Mucosa of gallbladder (tissue), 1 donor: ENCODE results near the gene HS3ST4. TPM values are rescaled to one million over a fixed set of nuclear protein-coding genes. Genes with fewer than 3 reads are reported as not detected.

Experiments used
- DNase-seq: peaks from one replicate; pipeline ENCODE4 v3.0.0-alpha.2; 2020; ENCODE audit warnings: low spot score
- total RNA-seq: library from RNA; stranded (reverse); gene quantifications from one replicate; pipeline ENCODE4 v1.2.1, GENCODE V29; 2021
- donor health status: DM: no; HTN: no; CAD: no.

The HS3ST4 gene
- 0.12 TPM for total RNA-seq

DNA sequence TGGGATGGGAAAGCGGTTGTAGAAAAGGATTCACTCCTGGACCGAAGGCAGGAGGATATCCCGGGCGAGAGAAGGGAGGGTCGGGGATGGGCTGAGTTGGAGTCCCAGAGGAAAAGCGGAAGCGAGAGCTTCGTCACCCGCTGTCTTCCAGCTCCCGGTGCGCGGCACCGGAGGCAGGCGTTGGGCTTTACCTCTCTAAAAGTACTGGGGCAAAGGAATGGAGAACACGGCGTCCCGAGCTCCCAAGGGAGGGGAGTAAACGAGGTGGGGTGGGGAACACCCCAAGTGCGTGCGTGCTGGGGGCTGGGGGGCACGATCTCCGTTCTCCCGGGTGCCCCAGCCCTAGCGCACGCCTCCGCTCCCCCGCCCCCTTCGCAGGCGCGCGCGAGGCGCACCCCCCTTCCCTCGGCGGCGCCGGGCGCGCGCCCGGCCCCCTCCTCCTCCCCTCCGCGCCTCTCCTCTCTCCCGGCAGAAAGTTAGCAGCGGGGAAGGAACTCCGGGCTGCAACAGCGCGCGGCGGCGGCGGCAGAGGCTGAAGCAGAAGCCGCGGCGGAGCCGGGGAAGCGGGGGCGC is at the start of gene HS3ST4:
TSS of gene HS3ST4 (plus strand) at position 441 of the 573 bp plus-strand sequence.
- DNase-seq = no peak

DNA sequence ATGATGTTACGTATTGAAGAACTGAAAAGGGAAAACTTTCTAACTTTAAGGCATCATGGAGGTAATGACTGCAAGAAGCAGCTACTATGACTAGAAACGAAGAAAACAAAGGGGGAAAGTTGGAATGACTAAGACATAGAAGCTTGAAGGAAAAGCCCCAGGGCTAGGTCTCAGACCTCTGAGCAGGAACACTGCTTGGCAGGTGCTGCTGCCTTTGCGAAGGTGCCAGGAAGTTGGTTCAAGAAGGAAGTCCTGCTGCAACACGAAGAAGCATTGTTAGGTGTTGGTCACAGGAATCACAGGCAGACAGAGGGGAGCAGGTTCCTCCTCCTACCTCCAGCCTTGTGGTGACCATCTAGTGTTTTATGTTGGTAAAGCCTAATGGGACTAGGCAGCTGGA is 48.1 kb upstream of the HS3ST4 start:
- no peak for DNase-seq

DNA sequence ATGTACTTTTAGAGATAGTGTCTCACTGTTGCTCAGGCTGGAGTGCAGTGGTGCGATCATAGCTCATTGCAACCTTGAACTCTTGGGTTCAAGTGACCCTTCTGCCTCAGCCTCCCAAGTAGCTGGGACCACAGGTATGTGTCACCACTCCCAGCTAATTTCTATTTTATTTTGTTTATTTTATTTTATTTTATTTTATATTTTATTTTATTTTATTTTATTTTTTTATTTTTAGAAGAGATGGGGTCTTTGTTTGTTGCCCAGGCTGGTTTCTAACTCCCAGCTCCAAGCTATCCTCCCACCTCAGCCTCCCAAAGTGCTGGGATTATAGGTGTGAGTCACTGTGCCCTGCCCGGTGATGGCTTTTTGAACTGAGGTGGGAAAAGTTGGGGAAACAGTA is 35.1 kb upstream of the HS3ST4 start:
- no peak for DNase-seq

DNA sequence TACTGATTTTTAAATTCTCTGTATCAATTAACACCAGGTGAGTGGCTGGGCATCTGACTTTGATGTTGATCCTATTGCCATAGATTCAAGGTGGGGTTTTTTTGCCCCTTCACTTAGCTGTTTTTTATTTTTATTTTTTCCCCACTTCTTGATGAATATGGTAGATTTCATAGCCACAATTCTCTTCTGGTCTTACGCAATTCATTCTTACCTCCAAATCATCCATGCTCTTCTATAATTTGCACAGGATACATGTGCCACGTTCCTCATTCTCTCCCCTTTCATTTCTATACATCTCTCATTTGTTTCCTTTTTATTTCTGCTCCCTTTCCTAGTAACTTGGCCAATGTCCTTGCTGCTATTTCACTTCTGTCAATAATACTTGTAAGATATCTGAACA is 14.9 kb upstream of the HS3ST4 start:
- DNase-seq = no peak

DNA sequence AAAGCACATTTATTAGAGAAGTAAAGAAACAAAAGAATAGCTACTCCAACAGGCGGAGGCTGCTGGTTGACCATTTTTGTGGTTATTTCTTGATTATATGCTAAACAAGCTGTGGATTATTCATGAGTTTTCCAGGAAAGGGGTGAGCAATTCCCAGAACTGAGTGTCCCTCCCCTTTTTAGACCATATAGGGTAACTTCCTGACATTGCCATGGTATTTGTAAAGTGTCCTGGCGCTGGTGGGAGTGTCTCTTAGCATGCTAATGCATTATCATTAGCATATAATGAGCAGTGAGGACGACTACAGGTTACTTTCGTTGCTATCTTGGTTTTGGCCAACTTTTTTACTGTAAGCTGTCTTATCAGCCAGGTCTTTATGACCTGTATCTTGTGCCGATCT is 12.2 kb upstream of the HS3ST4 start:
- DNase-seq = no peak

DNA sequence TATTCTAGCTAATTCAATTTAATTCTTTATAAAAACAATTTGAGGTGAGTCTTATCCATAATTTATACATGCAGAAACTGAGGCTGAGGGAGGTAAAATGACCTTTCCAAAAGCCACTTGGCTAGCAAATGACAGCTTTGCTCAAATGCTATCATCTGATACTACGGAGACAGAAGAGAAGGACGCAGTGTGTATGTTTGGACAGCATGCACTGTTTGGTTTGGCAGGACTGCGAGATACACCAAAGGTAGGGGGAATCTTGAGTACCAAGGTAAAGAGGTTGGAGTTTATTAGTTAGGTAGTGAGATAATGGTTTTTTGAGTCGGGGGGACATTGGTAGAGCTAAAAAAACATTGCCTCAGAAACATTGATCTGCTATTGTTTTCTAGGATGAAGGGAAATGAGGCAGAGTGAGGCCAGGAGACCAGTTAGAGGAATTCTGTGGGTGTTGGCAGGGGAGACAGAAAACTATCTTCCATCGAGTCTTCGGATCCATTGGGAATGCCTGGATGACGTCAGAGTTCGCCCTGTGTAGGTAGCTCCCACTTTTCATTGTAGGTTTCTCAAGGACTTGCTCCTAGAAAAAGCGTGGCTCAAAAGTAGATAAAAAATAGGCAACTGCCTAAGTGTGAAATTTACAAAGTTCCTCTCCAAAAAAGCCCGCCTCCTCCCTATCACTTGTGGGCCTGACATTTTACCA is 2.5 kb upstream of the HS3ST4 start:
- DNase-seq = no peak

DNA sequence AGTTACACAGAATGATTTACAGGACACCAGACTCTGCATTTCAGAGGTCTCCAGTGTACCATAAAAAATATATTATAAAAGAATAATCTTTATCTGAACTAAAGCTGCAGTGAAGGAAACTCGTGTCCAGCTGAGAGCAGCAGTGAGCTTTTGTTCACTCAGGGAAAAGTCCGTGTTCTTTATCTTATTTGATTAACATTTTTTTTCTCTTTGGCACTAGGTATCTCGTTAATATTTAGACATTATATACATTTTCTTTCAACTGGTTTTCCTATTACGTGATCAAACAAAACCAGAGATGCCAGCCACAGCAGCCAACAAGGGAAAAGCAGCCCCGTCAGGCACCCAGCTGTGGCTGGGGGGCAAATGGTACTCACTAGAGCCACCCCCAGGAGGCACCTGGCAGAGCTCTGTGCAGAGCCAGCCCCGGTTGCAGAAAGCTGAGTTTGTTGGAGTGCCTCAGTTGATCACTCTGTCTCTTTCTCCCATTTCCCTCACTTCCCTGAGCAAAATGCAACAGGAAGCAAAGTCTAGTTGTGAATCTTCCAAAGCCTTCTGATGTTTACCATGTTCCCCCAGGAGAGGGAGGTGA is 1.1 kb upstream of the HS3ST4 start:
- no peak for DNase-seq

DNA sequence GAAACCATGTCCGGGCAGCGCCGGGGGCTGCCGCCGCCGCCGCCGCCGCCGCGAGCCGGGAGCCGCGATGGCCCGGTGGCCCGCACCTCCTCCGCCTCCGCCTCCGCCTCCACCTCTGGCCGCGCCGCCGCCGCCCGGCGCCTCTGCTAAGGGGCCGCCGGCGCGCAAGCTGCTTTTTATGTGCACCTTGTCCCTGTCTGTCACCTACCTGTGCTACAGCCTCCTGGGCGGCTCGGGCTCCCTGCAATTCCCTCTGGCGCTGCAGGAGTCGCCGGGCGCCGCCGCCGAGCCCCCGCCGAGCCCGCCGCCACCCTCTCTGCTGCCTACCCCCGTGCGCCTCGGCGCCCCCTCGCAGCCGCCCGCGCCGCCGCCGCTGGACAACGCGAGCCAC is 587 bp downstream of the HS3ST4 start:
- DNase-seq = no peak

DNA sequence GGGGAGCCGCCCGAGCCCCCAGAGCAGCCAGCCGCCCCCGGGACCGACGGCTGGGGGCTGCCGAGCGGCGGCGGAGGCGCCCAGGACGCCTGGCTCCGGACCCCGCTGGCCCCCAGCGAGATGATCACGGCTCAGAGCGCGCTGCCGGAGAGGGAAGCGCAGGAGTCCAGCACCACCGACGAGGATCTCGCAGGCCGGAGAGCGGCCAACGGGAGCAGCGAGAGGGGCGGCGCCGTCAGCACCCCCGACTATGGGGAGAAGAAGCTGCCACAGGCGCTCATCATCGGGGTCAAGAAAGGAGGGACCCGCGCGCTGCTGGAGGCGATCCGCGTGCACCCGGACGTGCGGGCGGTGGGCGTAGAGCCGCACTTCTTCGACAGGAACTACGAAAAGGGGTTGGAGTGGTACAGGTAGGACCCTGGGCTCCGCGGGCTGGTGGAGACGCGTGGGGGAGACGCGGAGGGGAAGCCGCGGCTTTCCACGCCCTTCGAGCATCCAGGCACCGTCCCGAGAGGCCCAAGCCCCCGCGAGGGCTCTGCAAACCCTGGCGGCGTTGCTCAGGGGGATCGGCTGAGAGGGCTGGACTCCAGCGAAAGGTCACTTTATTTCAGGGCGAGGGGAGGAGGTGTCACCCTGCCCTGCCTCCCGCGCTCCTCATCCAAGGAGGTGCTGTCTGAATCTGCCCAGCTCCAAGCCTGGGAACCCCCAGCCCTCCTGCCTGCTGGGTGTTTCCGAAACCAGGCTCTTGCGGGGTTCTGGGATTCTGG is 1.2 kb downstream of the HS3ST4 start:
- DNase-seq = no peak

DNA sequence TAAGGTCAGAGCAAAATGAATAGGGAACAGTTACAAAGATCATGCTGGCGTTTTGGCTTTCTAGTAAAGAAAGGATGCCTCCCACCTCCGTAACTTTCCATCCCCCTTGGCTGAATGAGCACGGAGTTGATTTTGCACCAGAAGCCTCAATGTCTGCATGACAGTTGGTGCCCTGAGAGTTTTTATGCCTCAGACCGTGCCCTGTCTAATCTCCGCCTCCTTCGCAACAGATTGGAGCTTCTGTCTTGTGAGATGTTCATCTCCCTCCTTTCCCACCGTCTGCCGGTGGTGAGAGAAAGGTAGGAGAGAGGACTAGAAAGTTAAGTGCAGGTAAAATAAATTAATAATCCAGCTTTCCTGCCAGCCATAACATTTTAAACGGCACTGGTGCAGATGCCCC is 1.9 kb downstream of the HS3ST4 start:
- no peak for DNase-seq

DNA sequence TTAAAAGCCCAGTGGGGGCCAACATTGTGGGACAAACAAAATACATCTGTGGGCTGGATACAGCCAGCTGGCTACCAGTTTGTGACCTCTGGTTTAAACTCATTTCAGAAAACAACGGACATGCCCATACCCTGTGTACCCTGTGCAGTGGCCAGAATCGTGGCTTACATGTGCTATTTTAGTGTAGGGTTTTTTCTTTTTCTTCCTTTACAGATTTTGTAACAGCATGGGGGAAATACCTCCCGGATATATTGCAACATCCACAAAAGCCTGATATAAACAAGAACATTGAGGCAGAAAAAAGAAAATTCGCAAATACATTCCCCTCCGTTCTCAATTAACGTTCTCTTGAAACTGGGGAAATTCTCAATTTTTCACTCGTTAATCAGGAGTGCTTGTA is 7.3 kb downstream of the HS3ST4 start:
- DNase-seq = no peak

DNA sequence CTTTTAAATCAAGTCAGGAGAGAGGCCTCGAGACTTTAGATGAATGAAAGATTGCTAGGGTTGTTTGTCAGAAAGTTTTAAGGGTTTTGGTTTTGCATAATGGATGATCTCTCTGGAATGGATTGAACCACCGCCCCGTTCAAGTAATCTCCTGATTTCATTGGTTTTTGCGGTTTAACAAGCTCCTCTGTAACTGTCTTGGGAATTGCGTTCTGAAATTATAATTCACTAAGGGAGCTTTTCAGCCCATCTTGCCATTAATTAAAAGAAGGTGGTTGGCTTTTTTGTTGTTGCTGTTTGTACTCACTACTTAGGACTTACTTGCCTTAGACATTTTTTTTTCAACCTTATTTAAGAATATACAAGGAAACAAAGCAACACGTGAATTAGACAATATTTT is 8.8 kb downstream of the HS3ST4 start:
- no peak for DNase-seq

DNA sequence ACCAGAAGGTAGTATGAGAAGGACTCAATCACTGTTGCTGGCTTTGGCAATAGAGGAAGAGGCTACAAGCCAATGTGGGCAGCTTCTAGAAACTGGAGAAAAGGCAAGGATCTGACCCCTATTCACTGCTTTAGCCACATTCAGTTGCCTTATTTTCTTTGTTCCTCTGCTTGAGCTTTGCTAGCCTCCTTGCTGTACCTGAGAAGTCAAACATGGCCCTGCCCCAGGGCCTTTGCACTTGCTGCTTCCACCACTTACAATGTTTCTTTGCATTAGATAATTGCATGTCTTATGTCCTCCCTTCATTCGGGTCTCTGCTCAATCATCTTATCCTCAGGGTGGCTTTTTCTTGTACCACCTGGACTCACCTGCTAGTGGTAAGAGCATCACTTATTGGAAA is 15.8 kb downstream of the HS3ST4 start:
- DNase-seq = no peak

DNA sequence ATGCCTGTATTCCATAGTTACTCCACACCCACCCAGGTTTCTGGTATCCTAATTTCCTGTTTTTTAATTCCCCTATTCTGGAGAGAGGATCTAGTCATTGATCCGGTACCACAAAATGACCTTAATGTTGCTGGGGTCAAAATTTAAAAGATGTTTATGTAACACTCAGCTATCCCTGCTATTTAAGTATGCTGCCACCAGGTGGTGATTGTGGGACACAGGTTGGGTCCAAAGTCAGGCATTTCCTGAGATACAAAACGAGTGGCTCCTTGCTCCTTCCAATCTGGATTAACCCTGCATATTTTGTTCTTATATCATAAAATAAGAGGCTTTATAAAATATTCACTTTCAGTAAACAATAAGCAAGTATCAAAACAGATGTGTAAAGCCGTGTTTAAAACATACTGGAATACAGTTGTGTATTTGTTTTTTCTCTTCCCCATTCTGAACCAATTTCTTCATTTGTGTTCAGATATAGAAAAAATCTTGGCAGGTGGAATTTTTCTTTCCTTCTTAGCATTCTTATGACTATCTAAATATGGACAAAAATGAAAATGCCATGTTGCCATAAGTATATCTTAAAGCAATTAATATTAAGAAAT is 16.3 kb downstream of the HS3ST4 start:
- peak; percentile 21 for DNase-seq

DNA sequence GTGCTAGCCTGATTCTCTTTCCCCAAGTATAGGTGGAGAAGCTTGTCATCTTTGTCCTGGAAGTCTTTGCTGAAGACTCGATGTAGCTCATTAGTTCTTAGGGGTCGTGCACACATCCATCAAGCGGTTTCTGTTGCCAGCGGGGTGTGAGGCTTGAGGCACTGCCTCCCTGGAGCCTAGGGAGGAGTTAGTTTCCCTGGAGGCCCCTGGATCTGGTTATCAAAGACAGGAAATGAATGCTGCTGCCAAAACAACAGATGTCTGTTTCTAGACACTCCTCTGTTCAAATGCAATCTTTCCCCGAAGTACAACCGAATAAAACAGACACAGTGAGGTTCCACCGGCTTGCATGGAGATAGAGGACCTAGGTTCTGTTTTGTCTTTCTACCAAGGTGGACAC is 17.5 kb downstream of the HS3ST4 start:
- DNase-seq = no peak

DNA sequence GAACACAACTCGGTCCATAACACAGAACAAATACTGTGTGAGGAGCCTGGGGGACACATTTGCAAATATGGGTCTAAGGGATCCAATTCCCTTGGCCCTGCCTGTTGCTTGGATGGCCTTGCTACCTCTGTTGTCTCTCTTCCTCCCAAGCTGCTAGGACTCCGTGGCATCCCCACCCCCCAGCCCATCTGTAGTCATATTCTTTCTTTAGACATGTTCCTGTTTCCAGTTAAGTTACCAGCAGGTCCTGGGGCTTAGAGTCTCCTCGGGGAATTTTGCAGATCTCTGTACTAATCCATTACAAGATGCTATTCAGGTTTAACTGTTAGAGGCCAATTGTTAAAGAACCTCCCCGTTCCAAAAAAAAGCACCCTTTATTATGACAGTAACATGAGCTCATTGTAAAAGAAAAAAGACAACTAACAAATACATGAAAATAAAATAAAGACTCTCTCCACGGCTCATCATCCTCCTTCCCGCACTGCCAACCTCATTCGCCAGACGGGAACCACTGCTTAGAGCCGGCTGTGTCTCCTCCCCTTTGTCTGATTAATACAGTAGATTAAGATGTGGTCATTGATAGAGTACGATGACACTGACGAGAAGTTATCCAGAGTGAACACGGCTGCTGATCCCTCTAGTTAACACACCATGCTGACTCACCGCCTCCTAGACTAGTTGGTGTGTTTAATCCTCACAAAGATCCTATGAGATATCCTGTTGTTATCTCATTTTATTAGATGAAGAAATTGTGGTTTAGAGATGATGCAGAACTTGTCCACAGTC is 22.2 kb downstream of the HS3ST4 start:
- DNase-seq = no peak

DNA sequence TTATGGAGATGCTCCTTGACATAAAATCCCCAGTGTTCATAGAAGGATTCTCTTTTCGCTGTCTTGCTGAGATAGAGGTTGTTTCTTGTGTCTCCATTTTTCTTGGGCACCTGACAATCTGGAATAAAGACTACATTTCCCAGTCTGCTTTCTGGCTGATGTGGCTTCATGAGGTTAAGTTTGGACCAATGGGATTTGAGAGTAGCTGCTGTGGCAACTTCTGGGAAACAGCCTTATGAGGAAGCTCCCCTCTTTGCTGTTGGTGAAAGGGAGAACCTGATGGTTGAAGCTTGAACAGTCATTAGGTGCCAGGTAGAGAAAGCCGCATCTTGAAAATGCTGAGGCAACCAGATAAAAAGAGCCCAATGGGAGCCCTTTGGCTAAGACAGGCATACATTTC is 24.4 kb downstream of the HS3ST4 start:
- DNase-seq = no peak

DNA sequence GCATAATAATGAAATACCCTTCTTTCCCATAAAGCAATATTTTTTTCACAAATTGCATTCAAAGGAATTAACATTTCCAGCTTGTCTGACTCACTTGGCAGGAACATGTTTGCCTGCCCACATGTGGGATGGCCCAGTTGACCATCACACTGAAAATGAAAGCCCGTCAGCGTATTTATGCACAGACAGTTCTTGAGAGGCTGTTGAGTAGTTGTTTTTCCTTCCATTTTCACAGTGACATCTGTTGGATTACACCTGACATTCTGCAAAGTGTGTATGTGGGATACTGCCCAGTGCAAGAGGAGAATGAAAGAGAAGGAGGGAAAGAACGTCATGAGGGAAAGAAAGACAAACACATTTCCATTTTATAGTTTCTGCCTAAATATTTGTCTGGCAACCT is 29.7 kb downstream of the HS3ST4 start:
- DNase-seq = no peak

DNA sequence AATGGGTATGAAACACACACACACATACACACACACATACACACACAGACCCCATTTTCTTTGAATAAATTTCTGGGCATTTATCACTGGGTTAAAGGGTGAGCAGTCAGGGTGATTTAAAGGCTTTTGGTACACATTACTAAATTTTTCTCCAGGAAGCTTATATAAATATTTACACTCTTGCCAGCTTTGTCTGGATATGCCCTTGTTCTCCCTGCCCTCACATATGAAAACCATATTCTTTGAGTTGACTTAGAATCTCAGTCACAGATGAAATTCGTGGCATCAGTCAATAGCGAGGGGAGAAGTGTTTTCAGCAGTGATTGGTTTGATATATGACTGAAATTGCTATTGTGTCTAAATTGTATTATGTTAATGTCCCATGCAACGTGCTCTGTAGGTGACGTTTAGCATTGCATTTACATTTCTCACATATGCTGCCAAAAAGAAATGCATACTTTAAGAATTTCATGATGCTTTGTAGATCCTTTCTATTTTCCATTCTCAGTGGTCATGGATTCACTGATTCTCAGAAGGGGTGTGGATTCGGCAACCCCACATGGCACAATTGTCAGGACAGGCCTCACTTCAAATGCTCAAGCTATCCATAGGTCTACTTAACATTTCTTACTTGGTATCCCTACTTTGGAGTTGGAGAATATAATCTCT is 34.8 kb downstream of the HS3ST4 start:
- DNase-seq = no peak

DNA sequence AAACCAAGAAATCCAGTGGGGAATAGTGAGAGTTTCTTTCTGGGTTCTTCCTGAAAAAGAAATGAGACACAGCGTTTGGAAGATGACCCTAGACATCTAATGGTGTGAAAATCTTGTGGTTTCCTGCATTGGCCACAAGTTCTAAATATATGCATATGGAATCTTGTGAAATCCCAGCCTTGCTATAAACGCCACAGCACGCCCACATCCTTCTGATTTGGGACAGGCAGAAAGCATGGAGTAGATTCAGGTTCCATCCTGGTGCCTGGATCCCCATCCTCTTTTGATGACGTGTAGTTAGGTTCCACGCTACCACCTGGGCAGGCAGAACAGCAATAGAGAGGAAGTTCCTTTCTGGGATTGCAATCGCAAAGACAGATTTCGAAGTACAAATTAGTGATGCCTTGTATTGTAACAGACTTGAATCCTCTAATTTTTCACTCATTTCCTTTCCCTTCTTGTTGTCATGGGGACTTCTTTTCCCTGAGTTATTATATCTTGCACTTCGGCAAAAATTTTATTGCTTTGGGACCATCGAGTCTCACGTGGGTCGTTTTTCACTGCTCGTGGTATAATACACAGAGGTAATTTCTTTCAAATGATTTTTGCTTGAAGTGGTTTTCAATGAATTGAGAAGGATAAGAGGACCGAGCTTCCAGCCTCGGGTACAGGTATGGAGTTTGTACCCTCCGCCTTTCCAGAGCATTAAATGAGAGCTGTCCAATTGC is 37.6 kb downstream of the HS3ST4 start:
- no peak for DNase-seq
